GM13976 (cell line): ENCODE data around the gene SMURF1.
"Not testable (repeated sequence)": the region's sequence is repeated elsewhere in the genome, so short reads cannot be mapped to it uniquely, and the experiment has no call there.

Experiments
- DNase-seq: peaks from one replicate; pipeline ENCODE4 v3.0.0; 2012; ENCODE audit warnings: low spot score
- in situ Hi-C: fragments of 300-500 bp; cut with MboI; formaldehyde crosslinking; loops from one replicate; pipeline ENCODE4 v1.12.0; 2022; ENCODE audit warnings: low sequenced_read_pairs, mixed read lengths, inconsistent platforms; ENCODE audit not compliant: unreplicated experiment
- TF ChIP-seq, protein P1 (sequence below): IDR thresholded peaks from 2 replicates; pipeline ENCODE4 v1.5.1; 2012; ENCODE audit warnings: borderline replicate concordance, mild to moderate bottlenecking; ENCODE audit not compliant: insufficient read depth; ENCODE audit errors: extremely low read depth, missing control alignments, control extremely low read depth

Gene SMURF1

GRCh38 chr7:99050971-99051370 lies 92.9 kb downstream of the SMURF1 start:
- in situ Hi-C loops: no loop called here
- DNase-seq: no peak
- TF ChIP-seq, protein P1, sequence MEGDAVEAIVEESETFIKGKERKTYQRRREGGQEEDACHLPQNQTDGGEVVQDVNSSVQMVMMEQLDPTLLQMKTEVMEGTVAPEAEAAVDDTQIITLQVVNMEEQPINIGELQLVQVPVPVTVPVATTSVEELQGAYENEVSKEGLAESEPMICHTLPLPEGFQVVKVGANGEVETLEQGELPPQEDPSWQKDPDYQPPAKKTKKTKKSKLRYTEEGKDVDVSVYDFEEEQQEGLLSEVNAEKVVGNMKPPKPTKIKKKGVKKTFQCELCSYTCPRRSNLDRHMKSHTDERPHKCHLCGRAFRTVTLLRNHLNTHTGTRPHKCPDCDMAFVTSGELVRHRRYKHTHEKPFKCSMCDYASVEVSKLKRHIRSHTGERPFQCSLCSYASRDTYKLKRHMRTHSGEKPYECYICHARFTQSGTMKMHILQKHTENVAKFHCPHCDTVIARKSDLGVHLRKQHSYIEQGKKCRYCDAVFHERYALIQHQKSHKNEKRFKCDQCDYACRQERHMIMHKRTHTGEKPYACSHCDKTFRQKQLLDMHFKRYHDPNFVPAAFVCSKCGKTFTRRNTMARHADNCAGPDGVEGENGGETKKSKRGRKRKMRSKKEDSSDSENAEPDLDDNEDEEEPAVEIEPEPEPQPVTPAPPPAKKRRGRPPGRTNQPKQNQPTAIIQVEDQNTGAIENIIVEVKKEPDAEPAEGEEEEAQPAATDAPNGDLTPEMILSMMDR: no peak

- TF ChIP-seq, protein P1: no peak
- in situ Hi-C loops: no loop called here
- DNase-seq: no peak
These were observed 96.3 kb downstream of the SMURF1 start for GRCh38 chr7:99047526-99048077.

- in situ Hi-C loops: no loop called here
- TF ChIP-seq, protein P1: no peak
- DNase-seq: no peak
These were observed 97.2 kb downstream of the SMURF1 start for GRCh38 chr7:99046722-99047121.

- DNase-seq, in situ Hi-C loops: not testable (repeated sequence)
These were observed 97.6 kb downstream of the SMURF1 start for GRCh38 chr7:99046262-99046661.

DNA sequence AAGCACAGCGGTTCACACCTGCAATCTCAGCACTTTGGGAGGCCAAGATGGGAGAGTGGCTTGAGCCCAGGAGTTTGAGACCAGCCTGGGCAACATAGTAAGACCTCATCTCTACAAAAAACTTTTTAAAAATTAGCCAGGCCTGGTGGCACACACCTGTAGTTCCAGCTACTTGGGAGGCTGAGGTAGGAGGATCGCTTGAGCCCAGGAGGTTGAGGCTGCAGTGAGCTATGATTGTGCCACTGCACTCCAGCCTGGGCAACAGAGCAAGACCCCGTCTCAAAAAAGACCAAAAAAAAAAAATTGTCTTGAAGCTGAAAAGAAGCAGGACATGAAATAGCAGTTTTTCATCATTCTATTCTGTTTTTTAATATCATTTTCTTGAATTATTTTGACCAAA lies 99.0 kb downstream of the SMURF1 start:
- in situ Hi-C loops: loop anchor here (5.0 kb wide), 1 partner anchor 267 kb away; no protein-coding TSS in a partner anchor
- not testable (repeated sequence) for DNase-seq

DNA sequence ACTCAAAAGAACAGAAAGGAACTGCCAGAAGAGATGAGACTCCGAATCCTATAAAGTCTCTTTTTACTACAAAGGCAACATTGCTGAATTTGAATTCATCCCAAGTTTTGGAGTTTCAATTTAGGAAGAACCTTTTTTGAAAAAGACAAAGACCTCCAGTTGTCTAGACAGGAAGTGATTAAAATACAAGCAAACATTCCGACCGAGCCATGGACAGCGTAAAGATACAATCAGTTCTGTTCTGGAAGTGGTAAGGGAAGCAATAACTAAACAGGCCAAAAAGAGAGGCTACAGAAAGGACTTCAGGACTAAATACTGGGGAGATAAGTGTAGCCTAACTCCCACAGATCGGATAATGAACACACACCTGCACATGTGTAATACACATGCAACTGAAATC lies 101.0 kb downstream of the SMURF1 start:
- DNase-seq: no peak
- TF ChIP-seq, protein P1: no peak
- in situ Hi-C loops: loop anchor here (5.0 kb wide), 1 partner anchor 269 kb away; no protein-coding TSS in a partner anchor

- DNase-seq: no peak
- in situ Hi-C loops: loop anchor here (5.0 kb wide), 1 partner anchor 271 kb away; no protein-coding TSS in a partner anchor
- TF ChIP-seq, protein P1: no peak
These were observed 102.4 kb downstream of the SMURF1 start for GRCh38 chr7:99041526-99041925.

GRCh38 chr7:99040104-99040958 lies 103.6 kb downstream of the SMURF1 start:
- in situ Hi-C loops: loop anchor here (5.0 kb wide), 1 partner anchor 272 kb away; no protein-coding TSS in a partner anchor

More at GRCh38 chr7:99040104-99040958, 103.6 kb downstream of the SMURF1 start:
- DNase-seq: peak; percentile 89
- TF ChIP-seq, protein P1: peak; percentile 62
